WTC11 (cell line): Measurements from ENCODE around the gene FDXR. TPM values are rescaled to one million over a fixed set of nuclear protein-coding genes. Genes with fewer than 3 reads are reported as not detected.

Experiments
- ATAC-seq: fragments of 200-7000 bp; cut with Tn5 transposase; 2 replicates; pipeline ENCODE4 v1.10.0; 2021; ENCODE audit warnings: mild to moderate bottlenecking, moderate library complexity
- CTCF ChIA-PET: fragments of 300-600 bp; sonication (Branson Sonifier 250); formaldehyde crosslinking; loops from one replicate; lab custom pipeline; 2021; ENCODE audit warnings: antibody characterized with exemption; lab: Charles Lee
- POLR2A ChIA-PET: fragments of 350-600 bp; sonication (Branson Sonifier 250); formaldehyde crosslinking; loops from one replicate; lab custom pipeline; 2021; ENCODE audit warnings: antibody characterized with exemption; lab: Charles Lee
- DNase-seq: peaks from one replicate; pipeline ENCODE4 v3.0.0; 2021; ENCODE audit warnings: low spot score
- H3K27ac Mint-ChIP-seq: 2 replicates; pipeline ENCODE4 v1.8.0; 2021; ENCODE audit warnings: mixed read lengths
- H3K27me3 Mint-ChIP-seq: 2 replicates; pipeline ENCODE4 v1.8.0; 2021; ENCODE audit warnings: low read depth, mild to moderate bottlenecking, moderate library complexity, mixed read lengths
- H3K36me3 Mint-ChIP-seq: 2 replicates; pipeline ENCODE4 v1.8.0; 2021; ENCODE audit warnings: mixed read lengths
- H3K4me1 Mint-ChIP-seq: 2 replicates; pipeline ENCODE4 v1.8.0; 2022; ENCODE audit warnings: mixed read lengths
- H3K4me3 Mint-ChIP-seq: 2 replicates; pipeline ENCODE4 v1.8.0; 2021; ENCODE audit warnings: mild to moderate bottlenecking, moderate library complexity, mixed read lengths
- H3K9me3 Mint-ChIP-seq: 2 replicates; pipeline ENCODE4 v1.8.0; 2021; ENCODE audit warnings: mixed read lengths
- FOXP1 ChIP-seq: sonication (generic); formaldehyde crosslinking; IDR thresholded peaks from 2 replicates; pipeline ENCODE4 v1.8.0; 2022; ENCODE audit warnings: missing genetic modification reagents, mild to moderate bottlenecking, moderate library complexity, borderline replicate concordance
- GABPB1 ChIP-seq: sonication (generic); formaldehyde crosslinking; IDR thresholded peaks from 2 replicates; pipeline ENCODE4 v1.8.1; 2023; ENCODE audit warnings: mild to moderate bottlenecking, missing genetic modification reagents
- GRHL2 ChIP-seq: fragments of 250-450 bp; sonication (Bioruptor Pico); IDR thresholded peaks from 2 replicates; pipeline ENCODE4 v1.8.0; 2022; ENCODE audit warnings: mild to moderate bottlenecking, moderate library complexity; ENCODE audit not compliant: insufficient replicate concordance, severe bottlenecking
- JUN ChIP-seq: sonication (generic); formaldehyde crosslinking; IDR thresholded peaks from 2 replicates; pipeline ENCODE4 v1.8.0; 2023; ENCODE audit warnings: mild to moderate bottlenecking, missing genetic modification reagents
- KAT7 ChIP-seq: sonication (generic); formaldehyde crosslinking; IDR thresholded peaks from 2 replicates; pipeline ENCODE4 v1.8.1; 2023; ENCODE audit warnings: missing genetic modification reagents, mild to moderate bottlenecking, borderline replicate concordance
- NR2C2 ChIP-seq: sonication (generic); formaldehyde crosslinking; IDR thresholded peaks from 2 replicates; pipeline ENCODE4 v1.8.0; 2022; ENCODE audit warnings: mild to moderate bottlenecking, missing genetic modification reagents
- RORB ChIP-seq: fragments of 250-450 bp; sonication (Bioruptor Pico); IDR thresholded peaks from 2 replicates; pipeline ENCODE4 v1.9.0; 2021; ENCODE audit warnings: mild to moderate bottlenecking
- SMAD4 ChIP-seq: sonication (generic); formaldehyde crosslinking; IDR thresholded peaks from 2 replicates; pipeline ENCODE4 v1.8.0; 2022; ENCODE audit warnings: mild to moderate bottlenecking, missing genetic modification reagents
- TEAD1 ChIP-seq: sonication (generic); formaldehyde crosslinking; IDR thresholded peaks from 2 replicates; pipeline ENCODE4 v1.8.0; 2022; ENCODE audit warnings: mild to moderate bottlenecking, missing genetic modification reagents
- TEAD4 ChIP-seq: sonication (generic); formaldehyde crosslinking; IDR thresholded peaks from 2 replicates; pipeline ENCODE4 v1.8.0; 2022; ENCODE audit warnings: mild to moderate bottlenecking, missing genetic modification reagents
- ZNF138 ChIP-seq: sonication (generic); formaldehyde crosslinking; conservative IDR thresholded peaks from 2 replicates; pipeline ENCODE4 v1.8.1; 2022; ENCODE audit warnings: mild to moderate bottlenecking, moderate library complexity, missing genetic modification reagents
- ZNF263 ChIP-seq: sonication (generic); formaldehyde crosslinking; IDR thresholded peaks from 2 replicates; pipeline ENCODE4 v1.8.1; 2022; ENCODE audit warnings: low read depth, mild to moderate bottlenecking, moderate library complexity, missing genetic modification reagents
- ZNF317 ChIP-seq: sonication (generic); formaldehyde crosslinking; IDR thresholded peaks from 2 replicates; pipeline ENCODE4 v1.8.1; 2023; ENCODE audit warnings: low read depth, mild to moderate bottlenecking, moderate library complexity, missing genetic modification reagents, borderline replicate concordance
- ZNF416 ChIP-seq: fragments of 250-450 bp; sonication (Bioruptor Pico); IDR thresholded peaks from 2 replicates; pipeline ENCODE4 v1.9.0; 2021; ENCODE audit warnings: mild to moderate bottlenecking, inconsistent platforms
- total RNA-seq: library from RNA; stranded (reverse); gene quantifications from 3 replicates; pipeline ENCODE4 v1.2.3, GENCODE V29; 2021
- TF ChIP-seq, protein P1 (sequence below): sonication (generic); formaldehyde crosslinking; IDR thresholded peaks from 2 replicates; pipeline ENCODE4 v1.8.1; 2023; ENCODE audit warnings: mild to moderate bottlenecking, missing genetic modification reagents
- TF ChIP-seq, protein P2 (sequence below): sonication (generic); formaldehyde crosslinking; IDR thresholded peaks from 2 replicates; pipeline ENCODE4 v1.8.1; 2023; ENCODE audit warnings: mild to moderate bottlenecking, moderate library complexity, missing genetic modification reagents
- TF ChIP-seq, protein P3 (sequence below): sonication (generic); formaldehyde crosslinking; IDR thresholded peaks from 2 replicates; pipeline ENCODE4 v1.8.1; 2022; ENCODE audit warnings: mild to moderate bottlenecking, moderate library complexity, missing genetic modification reagents
- TF ChIP-seq, protein P4 (sequence below): sonication (generic); formaldehyde crosslinking; IDR thresholded peaks from 2 replicates; pipeline ENCODE4 v1.8.1; 2022; ENCODE audit warnings: low read depth, mild to moderate bottlenecking, moderate library complexity, missing genetic modification reagents, borderline replicate concordance
- TF ChIP-seq, protein P5 (sequence below): sonication (generic); formaldehyde crosslinking; IDR thresholded peaks from 2 replicates; pipeline ENCODE4 v1.8.0; 2022; ENCODE audit warnings: missing genetic modification reagents
- TF ChIP-seq, protein P6 (sequence below): sonication (generic); formaldehyde crosslinking; IDR thresholded peaks from 2 replicates; pipeline ENCODE4 v1.8.1; 2023; ENCODE audit warnings: mild to moderate bottlenecking, missing genetic modification reagents, borderline replicate concordance
- TF ChIP-seq, protein P7 (sequence below): fragments of 250-450 bp; sonication (Bioruptor Pico); IDR thresholded peaks from 2 replicates; pipeline ENCODE4 v2.1.2; 2022; ENCODE audit warnings: mild to moderate bottlenecking, moderate library complexity

Gene FDXR
- total RNA-seq, 1 experiment from 2014 or later: 52.8 TPM

DNA sequence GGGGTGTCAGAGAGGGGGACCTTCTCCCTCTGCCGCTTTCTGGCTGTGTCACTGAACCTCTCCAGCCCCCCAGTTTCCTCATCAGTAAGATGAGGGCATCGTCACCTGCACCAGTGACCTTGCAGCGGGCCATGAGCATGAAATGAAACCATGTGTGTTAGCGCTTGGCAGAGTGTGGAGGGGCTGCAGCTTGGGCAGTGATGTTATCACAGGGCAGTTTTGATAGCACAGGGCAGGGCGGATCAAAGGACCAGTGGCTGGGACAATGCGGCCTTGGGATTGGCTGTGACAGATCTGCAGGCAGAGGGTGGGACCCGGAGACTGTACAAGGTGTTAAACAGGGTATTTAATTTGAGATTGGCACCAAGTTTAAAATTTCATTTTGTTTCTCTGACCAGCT is 57.7 kb downstream of the FDXR start:
- CTCF ChIA-PET: no interaction called here
- H3K4me1 Mint-ChIP-seq: peaks cover 8% of the 10 kb centered on the region
- POLR2A ChIA-PET: no interaction called here
- H3K4me3 Mint-ChIP-seq: no peak overlapping the region
- no peaks in the 10 kb centered on the region; the same call in 1 of the 2 replicates for H3K36me3 Mint-ChIP-seq
- no peaks in the 10 kb centered on the region for H3K9me3 Mint-ChIP-seq
- ATAC-seq: no peak
- H3K27me3 Mint-ChIP-seq: peaks cover 2% of the 10 kb centered on the region; the same call in 1 of the 2 replicates
- TF ChIP-seq, protein P1, sequence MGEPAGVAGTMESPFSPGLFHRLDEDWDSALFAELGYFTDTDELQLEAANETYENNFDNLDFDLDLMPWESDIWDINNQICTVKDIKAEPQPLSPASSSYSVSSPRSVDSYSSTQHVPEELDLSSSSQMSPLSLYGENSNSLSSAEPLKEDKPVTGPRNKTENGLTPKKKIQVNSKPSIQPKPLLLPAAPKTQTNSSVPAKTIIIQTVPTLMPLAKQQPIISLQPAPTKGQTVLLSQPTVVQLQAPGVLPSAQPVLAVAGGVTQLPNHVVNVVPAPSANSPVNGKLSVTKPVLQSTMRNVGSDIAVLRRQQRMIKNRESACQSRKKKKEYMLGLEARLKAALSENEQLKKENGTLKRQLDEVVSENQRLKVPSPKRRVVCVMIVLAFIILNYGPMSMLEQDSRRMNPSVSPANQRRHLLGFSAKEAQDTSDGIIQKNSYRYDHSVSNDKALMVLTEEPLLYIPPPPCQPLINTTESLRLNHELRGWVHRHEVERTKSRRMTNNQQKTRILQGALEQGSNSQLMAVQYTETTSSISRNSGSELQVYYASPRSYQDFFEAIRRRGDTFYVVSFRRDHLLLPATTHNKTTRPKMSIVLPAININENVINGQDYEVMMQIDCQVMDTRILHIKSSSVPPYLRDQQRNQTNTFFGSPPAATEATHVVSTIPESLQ: no peak
- no peak for TF ChIP-seq ZNF416 (CRISPR knock-in tag)
- no peak for DNase-seq
- H3K27ac Mint-ChIP-seq: no peak overlapping the region

GRCh38 chr17:74814453-74814852 is 58.3 kb downstream of the FDXR start:
- H3K4me3 Mint-ChIP-seq: no peak overlapping the region
- H3K27ac Mint-ChIP-seq: no peak overlapping the region
- ATAC-seq: no peak
- H3K36me3 Mint-ChIP-seq: no peaks in the 10 kb centered on the region; the same call in 1 of the 2 replicates
- peaks cover 2% of the 10 kb centered on the region; the same call in 1 of the 2 replicates for H3K27me3 Mint-ChIP-seq
- peaks cover 8% of the 10 kb centered on the region for H3K4me1 Mint-ChIP-seq
- no peak for DNase-seq
- POLR2A ChIA-PET: no interaction called here
- CTCF ChIA-PET: no interaction called here
- H3K9me3 Mint-ChIP-seq: no peaks in the 10 kb centered on the region
- TF ChIP-seq NR2C2 (CRISPR knock-in tag) (no peak), GRHL2 (CRISPR knock-in tag) (no peak), JUN (no peak), TEAD4 (CRISPR knock-in tag) (no peak), FOXP1 (CRISPR knock-in tag) (no peak), ZNF317 (CRISPR knock-in tag) (no peak), ZNF138 (CRISPR knock-in tag) (no peak), RORB (CRISPR knock-in tag) (no peak), GABPB1 (CRISPR knock-in tag) (no peak), TEAD1 (CRISPR knock-in tag) (no peak), SMAD4 (no peak), KAT7 (CRISPR knock-in tag) (no peak), ZNF263 (CRISPR knock-in tag) (no peak)
- TF ChIP-seq, protein P2, sequence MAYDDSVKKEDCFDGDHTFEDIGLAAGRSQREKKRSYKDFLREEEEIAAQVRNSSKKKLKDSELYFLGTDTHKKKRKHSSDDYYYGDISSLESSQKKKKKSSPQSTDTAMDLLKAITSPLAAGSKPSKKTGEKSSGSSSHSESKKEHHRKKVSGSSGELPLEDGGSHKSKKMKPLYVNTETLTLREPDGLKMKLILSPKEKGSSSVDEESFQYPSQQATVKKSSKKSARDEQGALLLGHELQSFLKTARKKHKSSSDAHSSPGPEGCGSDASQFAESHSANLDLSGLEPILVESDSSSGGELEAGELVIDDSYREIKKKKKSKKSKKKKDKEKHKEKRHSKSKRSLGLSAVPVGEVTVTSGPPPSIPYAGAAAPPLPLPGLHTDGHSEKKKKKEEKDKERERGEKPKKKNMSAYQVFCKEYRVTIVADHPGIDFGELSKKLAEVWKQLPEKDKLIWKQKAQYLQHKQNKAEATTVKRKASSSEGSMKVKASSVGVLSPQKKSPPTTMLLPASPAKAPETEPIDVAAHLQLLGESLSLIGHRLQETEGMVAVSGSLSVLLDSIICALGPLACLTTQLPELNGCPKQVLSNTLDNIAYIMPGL (CRISPR knock-in tag): no peak
- TF ChIP-seq, protein P3, sequence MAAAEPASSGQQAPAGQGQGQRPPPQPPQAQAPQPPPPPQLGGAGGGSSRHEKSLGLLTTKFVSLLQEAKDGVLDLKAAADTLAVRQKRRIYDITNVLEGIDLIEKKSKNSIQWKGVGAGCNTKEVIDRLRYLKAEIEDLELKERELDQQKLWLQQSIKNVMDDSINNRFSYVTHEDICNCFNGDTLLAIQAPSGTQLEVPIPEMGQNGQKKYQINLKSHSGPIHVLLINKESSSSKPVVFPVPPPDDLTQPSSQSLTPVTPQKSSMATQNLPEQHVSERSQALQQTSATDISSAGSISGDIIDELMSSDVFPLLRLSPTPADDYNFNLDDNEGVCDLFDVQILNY (CRISPR knock-in tag): no peak
- TF ChIP-seq, protein P4, sequence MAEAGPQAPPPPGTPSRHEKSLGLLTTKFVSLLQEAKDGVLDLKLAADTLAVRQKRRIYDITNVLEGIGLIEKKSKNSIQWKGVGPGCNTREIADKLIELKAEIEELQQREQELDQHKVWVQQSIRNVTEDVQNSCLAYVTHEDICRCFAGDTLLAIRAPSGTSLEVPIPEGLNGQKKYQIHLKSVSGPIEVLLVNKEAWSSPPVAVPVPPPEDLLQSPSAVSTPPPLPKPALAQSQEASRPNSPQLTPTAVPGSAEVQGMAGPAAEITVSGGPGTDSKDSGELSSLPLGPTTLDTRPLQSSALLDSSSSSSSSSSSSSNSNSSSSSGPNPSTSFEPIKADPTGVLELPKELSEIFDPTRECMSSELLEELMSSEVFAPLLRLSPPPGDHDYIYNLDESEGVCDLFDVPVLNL (CRISPR knock-in tag): no peak
- TF ChIP-seq, protein P5, sequence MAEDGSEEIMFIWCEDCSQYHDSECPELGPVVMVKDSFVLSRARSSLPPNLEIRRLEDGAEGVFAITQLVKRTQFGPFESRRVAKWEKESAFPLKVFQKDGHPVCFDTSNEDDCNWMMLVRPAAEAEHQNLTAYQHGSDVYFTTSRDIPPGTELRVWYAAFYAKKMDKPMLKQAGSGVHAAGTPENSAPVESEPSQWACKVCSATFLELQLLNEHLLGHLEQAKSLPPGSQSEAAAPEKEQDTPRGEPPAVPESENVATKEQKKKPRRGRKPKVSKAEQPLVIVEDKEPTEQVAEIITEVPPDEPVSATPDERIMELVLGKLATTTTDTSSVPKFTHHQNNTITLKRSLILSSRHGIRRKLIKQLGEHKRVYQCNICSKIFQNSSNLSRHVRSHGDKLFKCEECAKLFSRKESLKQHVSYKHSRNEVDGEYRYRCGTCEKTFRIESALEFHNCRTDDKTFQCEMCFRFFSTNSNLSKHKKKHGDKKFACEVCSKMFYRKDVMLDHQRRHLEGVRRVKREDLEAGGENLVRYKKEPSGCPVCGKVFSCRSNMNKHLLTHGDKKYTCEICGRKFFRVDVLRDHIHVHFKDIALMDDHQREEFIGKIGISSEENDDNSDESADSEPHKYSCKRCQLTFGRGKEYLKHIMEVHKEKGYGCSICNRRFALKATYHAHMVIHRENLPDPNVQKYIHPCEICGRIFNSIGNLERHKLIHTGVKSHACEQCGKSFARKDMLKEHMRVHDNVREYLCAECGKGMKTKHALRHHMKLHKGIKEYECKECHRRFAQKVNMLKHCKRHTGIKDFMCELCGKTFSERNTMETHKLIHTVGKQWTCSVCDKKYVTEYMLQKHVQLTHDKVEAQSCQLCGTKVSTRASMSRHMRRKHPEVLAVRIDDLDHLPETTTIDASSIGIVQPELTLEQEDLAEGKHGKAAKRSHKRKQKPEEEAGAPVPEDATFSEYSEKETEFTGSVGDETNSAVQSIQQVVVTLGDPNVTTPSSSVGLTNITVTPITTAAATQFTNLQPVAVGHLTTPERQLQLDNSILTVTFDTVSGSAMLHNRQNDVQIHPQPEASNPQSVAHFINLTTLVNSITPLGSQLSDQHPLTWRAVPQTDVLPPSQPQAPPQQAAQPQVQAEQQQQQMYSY: no peak
- TF ChIP-seq, protein P6, sequence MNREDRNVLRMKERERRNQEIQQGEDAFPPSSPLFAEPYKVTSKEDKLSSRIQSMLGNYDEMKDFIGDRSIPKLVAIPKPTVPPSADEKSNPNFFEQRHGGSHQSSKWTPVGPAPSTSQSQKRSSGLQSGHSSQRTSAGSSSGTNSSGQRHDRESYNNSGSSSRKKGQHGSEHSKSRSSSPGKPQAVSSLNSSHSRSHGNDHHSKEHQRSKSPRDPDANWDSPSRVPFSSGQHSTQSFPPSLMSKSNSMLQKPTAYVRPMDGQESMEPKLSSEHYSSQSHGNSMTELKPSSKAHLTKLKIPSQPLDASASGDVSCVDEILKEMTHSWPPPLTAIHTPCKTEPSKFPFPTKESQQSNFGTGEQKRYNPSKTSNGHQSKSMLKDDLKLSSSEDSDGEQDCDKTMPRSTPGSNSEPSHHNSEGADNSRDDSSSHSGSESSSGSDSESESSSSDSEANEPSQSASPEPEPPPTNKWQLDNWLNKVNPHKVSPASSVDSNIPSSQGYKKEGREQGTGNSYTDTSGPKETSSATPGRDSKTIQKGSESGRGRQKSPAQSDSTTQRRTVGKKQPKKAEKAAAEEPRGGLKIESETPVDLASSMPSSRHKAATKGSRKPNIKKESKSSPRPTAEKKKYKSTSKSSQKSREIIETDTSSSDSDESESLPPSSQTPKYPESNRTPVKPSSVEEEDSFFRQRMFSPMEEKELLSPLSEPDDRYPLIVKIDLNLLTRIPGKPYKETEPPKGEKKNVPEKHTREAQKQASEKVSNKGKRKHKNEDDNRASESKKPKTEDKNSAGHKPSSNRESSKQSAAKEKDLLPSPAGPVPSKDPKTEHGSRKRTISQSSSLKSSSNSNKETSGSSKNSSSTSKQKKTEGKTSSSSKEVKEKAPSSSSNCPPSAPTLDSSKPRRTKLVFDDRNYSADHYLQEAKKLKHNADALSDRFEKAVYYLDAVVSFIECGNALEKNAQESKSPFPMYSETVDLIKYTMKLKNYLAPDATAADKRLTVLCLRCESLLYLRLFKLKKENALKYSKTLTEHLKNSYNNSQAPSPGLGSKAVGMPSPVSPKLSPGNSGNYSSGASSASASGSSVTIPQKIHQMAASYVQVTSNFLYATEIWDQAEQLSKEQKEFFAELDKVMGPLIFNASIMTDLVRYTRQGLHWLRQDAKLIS (CRISPR knock-in tag): no peak
- TF ChIP-seq, protein P7, sequence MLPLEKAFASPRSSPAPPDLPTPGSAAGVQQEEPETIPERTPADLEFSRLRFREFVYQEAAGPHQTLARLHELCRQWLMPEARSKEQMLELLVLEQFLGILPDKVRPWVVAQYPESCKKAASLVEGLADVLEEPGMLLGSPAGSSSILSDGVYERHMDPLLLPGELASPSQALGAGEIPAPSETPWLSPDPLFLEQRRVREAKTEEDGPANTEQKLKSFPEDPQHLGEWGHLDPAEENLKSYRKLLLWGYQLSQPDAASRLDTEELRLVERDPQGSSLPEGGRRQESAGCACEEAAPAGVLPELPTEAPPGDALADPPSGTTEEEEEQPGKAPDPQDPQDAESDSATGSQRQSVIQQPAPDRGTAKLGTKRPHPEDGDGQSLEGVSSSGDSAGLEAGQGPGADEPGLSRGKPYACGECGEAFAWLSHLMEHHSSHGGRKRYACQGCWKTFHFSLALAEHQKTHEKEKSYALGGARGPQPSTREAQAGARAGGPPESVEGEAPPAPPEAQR (CRISPR knock-in tag): no peak
